Measurements from ENCODE around the gene SLC25A4.
"Not testable (repeated sequence)": the region's sequence is repeated elsewhere in the genome, so short reads cannot be mapped to it uniquely, and the experiment has no call there.

Gene SLC25A4

DNA sequence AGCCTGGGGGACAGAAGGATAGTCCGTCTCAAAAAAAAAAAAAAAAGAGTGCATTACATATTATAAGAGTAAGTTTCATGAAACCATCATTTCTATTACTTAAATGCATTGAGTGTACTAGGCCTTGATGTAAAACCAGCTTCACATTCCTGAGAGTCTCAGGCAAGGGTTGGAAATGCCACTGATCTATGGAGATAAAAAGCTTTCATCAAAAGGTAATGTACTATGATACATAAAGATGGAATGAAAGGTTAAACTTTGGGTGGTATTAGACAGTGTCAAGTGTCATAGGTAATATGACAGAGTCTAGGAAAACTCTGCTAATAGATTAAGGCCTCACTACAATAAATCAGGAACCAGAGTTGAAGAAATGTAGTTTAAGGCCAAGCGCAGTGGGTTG is 53.4 kb downstream of the SLC25A4 start:
- no peak for DNase-seq (ENCODE audit: low spot score)
- in situ Hi-C loops (cut with MboI; ENCODE audit: low pct_unique_long_range_greater_than_20kb, low sequenced_read_pairs, unreplicated experiment), result no loop called here
- TF ChIP-seq, protein P1, sequence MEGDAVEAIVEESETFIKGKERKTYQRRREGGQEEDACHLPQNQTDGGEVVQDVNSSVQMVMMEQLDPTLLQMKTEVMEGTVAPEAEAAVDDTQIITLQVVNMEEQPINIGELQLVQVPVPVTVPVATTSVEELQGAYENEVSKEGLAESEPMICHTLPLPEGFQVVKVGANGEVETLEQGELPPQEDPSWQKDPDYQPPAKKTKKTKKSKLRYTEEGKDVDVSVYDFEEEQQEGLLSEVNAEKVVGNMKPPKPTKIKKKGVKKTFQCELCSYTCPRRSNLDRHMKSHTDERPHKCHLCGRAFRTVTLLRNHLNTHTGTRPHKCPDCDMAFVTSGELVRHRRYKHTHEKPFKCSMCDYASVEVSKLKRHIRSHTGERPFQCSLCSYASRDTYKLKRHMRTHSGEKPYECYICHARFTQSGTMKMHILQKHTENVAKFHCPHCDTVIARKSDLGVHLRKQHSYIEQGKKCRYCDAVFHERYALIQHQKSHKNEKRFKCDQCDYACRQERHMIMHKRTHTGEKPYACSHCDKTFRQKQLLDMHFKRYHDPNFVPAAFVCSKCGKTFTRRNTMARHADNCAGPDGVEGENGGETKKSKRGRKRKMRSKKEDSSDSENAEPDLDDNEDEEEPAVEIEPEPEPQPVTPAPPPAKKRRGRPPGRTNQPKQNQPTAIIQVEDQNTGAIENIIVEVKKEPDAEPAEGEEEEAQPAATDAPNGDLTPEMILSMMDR (IDR thresholded peaks at IDR 0.05; ENCODE audit: extremely low read depth, insufficient read depth, missing control alignments), result no peak

- DNase-seq (ENCODE audit: low spot score); in situ Hi-C loops (cut with MboI; ENCODE audit: low pct_unique_long_range_greater_than_20kb, low sequenced_read_pairs, unreplicated experiment): not testable (repeated sequence)
These were observed 55.1 kb downstream of the SLC25A4 start for GRCh38 chr4:185198189-185198588.
